DOHH2 (cell line): ENCODE results near the gene BZW1.

Source experiments
- H3F3A ChIP-seq: fragments of 200-600 bp; sonication (generic), shearing (Covaris generic); 2 replicates; pipeline ENCODE4 v1.6.0; 2016; ENCODE audit warnings: antibody characterized with exemption, mild to moderate bottlenecking; ENCODE audit not compliant: control insufficient read depth, insufficient read depth
- H3K27ac ChIP-seq: fragments of 200-600 bp; sonication (generic); 2 replicates; pipeline ENCODE4 v1.5.1; 2014; ENCODE audit warnings: low read depth, mild to moderate bottlenecking, low read length, moderate library complexity
- H3K27me3 ChIP-seq: fragments of 200-600 bp; sonication (generic); 2 replicates; pipeline ENCODE4 v1.6.1; 2014; ENCODE audit warnings: mild to moderate bottlenecking, low read length, mixed read lengths; ENCODE audit not compliant: control insufficient read depth
- H3K36me3 ChIP-seq: fragments of 200-600 bp; sonication (generic); 2 replicates; pipeline ENCODE4 v1.6.1; 2014; ENCODE audit warnings: mild to moderate bottlenecking, low read length, moderate library complexity, mixed read lengths; ENCODE audit not compliant: control insufficient read depth
- H3K4me1 ChIP-seq: fragments of 200-600 bp; sonication (generic); 2 replicates; pipeline ENCODE4 v1.6.1; 2014; ENCODE audit warnings: mild to moderate bottlenecking, low read length, mixed read lengths; ENCODE audit not compliant: control insufficient read depth
- H3K4me2 ChIP-seq: fragments of 200-600 bp; sonication (generic); 2 replicates; pipeline ENCODE4 v1.6.0; 2014; ENCODE audit warnings: mild to moderate bottlenecking, low read length, moderate library complexity
- H3K4me3 ChIP-seq: fragments of 200-600 bp; sonication (generic); 2 replicates; pipeline ENCODE4 v1.5.1; 2014; ENCODE audit warnings: mild to moderate bottlenecking, low read length, mixed read lengths
- H3K79me2 ChIP-seq: fragments of 200-600 bp; sonication (generic); 2 replicates; pipeline ENCODE4 v1.6.1; 2014; ENCODE audit warnings: mild to moderate bottlenecking, low read length, mixed read lengths; ENCODE audit not compliant: control insufficient read depth
- H3K9me2 ChIP-seq: fragments of 200-600 bp; sonication (generic); replicated peaks from 2 replicates; pipeline ENCODE4 v1.6.1; 2014; ENCODE audit warnings: mild to moderate bottlenecking, low read length, mixed read lengths; ENCODE audit not compliant: control insufficient read depth
- H3K9me3 ChIP-seq: fragments of 200-600 bp; sonication (generic); 2 replicates; pipeline ENCODE4 v1.6.1; 2014; ENCODE audit warnings: antibody characterized with exemption, low read length, mixed read lengths; ENCODE audit not compliant: control insufficient read depth, insufficient read depth
- H4K20me1 ChIP-seq: fragments of 200-600 bp; sonication (generic); 2 replicates; pipeline ENCODE4 v1.6.0; 2014; ENCODE audit warnings: low read depth, mild to moderate bottlenecking, antibody characterized with exemption, low read length, moderate library complexity; ENCODE audit not compliant: control insufficient read depth, insufficient read depth
- CTCF ChIP-seq: fragments of 200-600 bp; sonication (generic); IDR thresholded peaks from one replicate; pipeline ENCODE4 v1.5.1; 2014; ENCODE audit warnings: antibody characterized with exemption, mild to moderate bottlenecking, low read depth, low read length; ENCODE audit not compliant: poor library complexity, severe bottlenecking
- EZH2phosphoT487 ChIP-seq: fragments of 200-600 bp; sonication (generic); IDR thresholded peaks from 2 replicates; pipeline ENCODE4 v1.6.1; 2017; ENCODE audit warnings: borderline replicate concordance, mild to moderate bottlenecking, antibody characterized with exemption, low read length, moderate library complexity, mixed read lengths

BZW1 gene

GRCh38 chr2:200820573-200821234, 9.0 kb downstream of the BZW1 start:
- no peaks in the 10 kb centered on the region for H3K9me2 ChIP-seq
- peaks cover 69% of the 10 kb centered on the region for H3K36me3 ChIP-seq
- H3F3A ChIP-seq, result peaks cover 5% of the 10 kb centered on the region; the same call in 1 of the 2 replicates
- peaks cover 10% of the 10 kb centered on the region for H3K79me2 ChIP-seq
- no peak for TF ChIP-seq EZH2phosphoT487
- TF ChIP-seq CTCF, result no peak
- H3K4me3 ChIP-seq, result no peak overlapping the region
- H4K20me1 ChIP-seq, result no peaks in the 10 kb centered on the region
- H3K4me2 ChIP-seq, result no peak overlapping the region
- no peak overlapping the region for H3K27ac ChIP-seq
- no peaks in the 10 kb centered on the region for H3K9me3 ChIP-seq
- no peaks in the 10 kb centered on the region for H3K27me3 ChIP-seq
- H3K4me1 ChIP-seq, result no peaks in the 10 kb centered on the region

- H3K79me2 ChIP-seq, result 0 out of 2 replicates have a peak, but pooled peaks cover 4% of the 10 kb centered on the region
- no peak overlapping the region for H3K4me2 ChIP-seq
- no peaks in the 10 kb centered on the region for H3K4me1 ChIP-seq
- H3F3A ChIP-seq, result peaks cover 5% of the 10 kb centered on the region; the same call in 1 of the 2 replicates
- no peak overlapping the region for H3K4me3 ChIP-seq
- H4K20me1 ChIP-seq, result no peaks in the 10 kb centered on the region
- peaks cover 59% of the 10 kb centered on the region for H3K36me3 ChIP-seq
- H3K9me2 ChIP-seq, result no peaks in the 10 kb centered on the region
- H3K27ac ChIP-seq, result no peak overlapping the region
- no peaks in the 10 kb centered on the region for H3K9me3 ChIP-seq
- no peaks in the 10 kb centered on the region for H3K27me3 ChIP-seq
- TF ChIP-seq CTCF, result no peak
- TF ChIP-seq EZH2phosphoT487, result no peak
These were observed 10.1 kb downstream of the BZW1 start for GRCh38 chr2:200821686-200822245.

- Histone ChIP-seq H3K9me3 (no peaks in the 10 kb centered on the region), H3K36me3 (peaks cover 7% of the 10 kb centered on the region), H3F3A (peaks cover 12% of the 10 kb centered on the region; the same call in 1 of the 2 replicates), H4K20me1 (no peaks in the 10 kb centered on the region), H3K4me2 (no peak overlapping the region), H3K4me3 (no peak overlapping the region), H3K27ac (no peak overlapping the region), H3K9me2 (no peaks in the 10 kb centered on the region), H3K4me1 (no peaks in the 10 kb centered on the region), H3K27me3 (0 out of 2 replicates have a peak, but pooled peaks cover 3% of the 10 kb centered on the region), H3K79me2 (no peaks in the 10 kb centered on the region)
- TF ChIP-seq CTCF, result no peak
- TF ChIP-seq EZH2phosphoT487, result no peak
These were observed 16.4 kb downstream of the BZW1 start for GRCh38 chr2:200828104-200828503.
